Activated gamma-delta T cell (primary cell): ENCODE data around the gene SRSF10.
"Not testable (repeated sequence)": the region's sequence is repeated elsewhere in the genome, so short reads cannot be mapped to it uniquely, and the experiment has no call there.

Experiments
- DNase-seq: peaks from one replicate; lab custom pipeline; 2025; lab: John Stamatoyannopoulos, UW

The SRSF10 gene

DNA sequence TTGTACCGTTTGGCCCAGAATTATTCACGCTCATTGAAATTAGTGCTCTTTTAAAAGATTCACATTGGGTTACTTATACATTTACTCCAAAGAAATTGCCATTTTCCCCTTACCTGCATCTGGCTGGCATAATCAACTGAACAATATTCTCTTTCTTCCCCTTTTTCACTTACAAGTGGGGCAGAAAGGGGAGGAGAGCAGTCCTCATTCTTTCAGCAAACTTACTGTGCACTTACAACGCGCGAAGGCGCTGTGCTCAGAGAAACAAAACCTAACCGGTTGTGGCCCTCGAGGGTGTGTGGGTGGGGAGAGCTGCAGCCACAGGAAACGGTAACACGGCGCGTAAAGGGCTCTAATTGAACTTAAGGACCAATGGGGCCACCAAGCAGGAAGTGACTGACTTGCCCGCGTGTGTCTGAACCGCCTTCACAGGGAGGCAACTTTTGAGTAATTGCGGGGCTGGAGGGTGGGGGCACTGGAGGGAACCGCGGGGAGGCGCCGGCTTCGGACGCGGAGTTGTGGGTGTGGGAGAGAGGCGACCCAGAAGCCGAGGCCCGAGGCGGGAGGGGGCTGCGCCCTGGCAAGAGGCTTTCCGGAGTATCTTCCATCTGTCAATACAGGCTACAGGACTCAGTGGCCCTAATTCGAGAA is 21.2 kb downstream of the SRSF10 start:
- DNase-seq = peak; percentile 59

DNA sequence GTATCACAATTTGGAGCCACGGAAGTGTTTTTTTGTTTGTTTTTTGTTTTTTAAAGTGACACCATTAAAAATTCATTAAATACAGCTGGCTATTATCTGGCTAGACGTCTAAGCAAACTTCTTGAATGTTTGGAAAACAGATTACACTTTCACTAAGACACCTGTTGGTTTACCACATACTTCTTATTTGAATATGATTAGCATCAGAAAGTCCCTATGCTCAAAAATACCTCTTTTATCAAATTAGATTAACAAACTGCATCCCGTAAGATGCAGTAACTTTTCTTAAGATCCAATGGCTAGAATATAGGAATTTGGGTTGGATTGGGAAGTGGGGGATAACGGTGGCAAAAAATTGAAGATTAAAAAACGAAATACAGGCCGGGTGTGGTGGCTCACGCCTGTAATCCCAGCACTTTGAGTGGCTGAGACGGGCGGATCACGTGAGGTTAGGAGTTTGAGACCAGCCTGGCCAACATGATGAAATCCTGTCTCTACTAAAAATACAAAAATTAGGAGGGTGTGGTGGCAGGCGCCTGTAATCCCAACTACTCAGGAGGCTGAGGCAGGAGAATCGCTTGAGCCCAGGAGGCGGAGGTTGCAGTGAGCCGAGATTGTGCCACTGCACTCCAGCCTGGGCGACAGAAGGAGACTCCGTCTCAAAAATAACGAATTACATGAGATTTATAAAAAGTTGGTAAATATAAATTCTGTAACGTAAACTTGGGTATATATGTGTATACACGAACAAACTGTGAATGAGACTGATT is 21.9 kb downstream of the SRSF10 start:
- not testable (repeated sequence) for DNase-seq

DNA sequence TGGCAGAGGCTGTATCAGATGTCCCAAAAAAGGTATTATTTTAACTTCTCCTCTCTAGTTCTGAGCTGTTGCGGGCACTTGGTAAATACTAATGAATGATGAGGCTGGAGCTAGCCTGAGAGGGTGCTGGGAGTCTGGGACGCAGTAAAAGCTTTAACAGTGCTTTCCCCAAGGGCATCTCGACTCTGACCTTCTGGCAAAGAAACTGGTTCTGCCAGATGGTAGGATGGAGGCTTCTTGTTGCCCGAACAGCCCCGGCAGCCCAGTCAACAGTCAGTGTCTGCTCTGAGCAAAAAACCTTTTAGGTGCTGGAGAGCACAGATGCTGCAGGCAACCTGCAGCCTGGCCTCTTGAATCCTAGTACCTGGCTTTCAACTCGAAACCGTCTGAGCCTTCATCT is 23.0 kb downstream of the SRSF10 start:
- no peak for DNase-seq

- no peak for DNase-seq
Observed at GRCh38 chr1:23953020-23953419, 27.1 kb downstream of the SRSF10 start.

DNA sequence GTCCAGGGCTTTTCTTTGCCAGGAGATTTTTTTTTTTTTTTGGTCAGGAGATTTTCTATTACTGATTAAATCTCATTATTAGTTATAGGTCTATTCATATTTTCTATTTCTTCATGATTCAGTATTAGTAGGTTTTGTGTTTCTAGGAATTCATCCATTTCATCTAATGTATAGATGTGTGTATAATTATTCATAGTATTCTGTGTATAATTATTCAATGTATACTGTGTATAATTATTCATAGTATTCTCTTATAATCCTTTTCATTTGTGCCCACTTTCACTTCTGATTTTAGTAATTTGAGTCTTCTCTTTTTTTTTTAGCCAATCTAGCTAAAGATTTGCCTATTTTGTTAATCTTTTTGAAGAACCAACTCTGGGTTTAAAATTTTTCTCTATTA is 32.8 kb downstream of the SRSF10 start:
- no peak for DNase-seq

DNA sequence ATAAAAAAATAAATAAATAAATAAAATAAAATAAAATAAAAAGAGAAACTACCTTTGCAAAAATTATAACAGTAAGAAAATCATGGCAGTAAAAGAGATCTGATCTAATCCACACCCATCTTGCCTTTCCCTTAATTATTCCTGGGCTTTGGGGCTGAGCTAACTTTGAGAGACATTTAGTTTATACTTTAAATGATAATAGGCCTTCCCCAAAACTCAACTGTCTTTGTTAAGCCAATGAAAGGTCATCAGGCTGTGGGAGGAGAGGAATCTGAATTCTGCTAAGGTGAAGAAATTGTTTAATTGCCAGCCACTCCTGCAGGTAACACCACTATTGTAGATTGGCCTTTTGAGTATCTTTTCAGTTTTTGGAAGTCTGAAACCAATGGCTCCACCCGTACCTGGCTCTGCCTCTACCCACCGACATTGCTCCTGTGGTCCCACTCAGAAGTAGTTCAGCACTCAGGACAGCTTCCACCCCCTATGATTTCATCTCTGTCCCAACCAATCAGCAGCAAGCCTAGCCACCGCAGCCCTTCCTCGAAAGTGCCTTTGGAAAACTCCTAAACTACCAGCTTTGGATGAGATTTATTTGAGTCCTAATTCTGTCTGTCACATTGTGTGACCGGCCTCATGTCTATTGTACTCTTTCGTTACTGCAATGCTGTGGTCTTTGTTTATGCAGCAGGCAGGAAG is 43.5 kb downstream of the SRSF10 start:
- DNase-seq = no peak

DNA sequence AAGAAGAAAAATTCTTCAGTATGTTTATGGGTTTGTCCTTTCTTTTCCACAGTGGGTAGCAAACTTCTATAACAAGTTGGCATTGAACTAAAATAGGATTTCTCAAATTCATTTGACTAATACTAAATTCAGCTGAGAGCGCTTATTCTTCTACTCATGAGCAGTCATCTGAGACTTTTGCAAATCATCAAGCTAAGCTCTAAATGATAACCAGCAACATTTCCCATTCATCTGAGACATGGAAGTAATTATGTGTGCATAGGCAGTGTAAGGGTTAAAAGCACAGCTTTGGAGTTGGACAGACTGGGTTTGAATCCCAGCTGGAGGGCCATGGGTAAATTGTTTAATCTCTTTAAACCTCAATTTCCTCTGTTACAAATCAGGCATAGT is 48.6 kb downstream of the SRSF10 start:
- DNase-seq = no peak

DNA sequence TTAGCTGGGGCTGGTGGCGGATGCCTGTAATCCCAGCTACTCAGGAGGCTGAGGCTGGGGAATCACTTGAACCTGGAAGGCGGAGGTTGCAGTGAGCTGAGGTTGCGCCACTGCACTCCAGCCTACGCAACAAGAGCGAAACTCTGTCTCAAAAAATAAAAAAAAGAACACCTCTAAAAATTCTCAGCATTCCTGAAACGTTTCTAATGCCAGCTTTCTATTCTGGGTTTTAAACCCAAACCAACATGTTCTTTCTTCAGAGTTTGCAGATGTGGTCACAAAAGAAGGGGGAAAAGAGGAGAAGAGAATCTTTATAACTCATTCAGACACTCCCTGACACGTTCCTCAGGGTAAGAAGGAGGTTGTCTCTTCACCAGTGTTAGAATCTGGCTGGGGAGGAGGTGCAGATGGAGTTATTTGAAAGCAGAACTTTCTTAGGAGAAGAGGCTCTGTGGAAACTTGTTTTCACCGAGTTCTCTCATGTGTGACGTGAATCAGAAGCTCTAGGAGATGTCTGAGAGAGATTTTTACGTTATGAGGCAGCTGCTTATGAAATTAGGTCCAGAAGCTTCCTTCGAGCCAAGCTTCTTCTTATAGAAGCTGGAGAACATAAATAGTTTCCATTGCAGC is 49.2 kb downstream of the SRSF10 start:
- no peak for DNase-seq

GRCh38 chr1:23930270-23930669 is 49.9 kb downstream of the SRSF10 start:
- DNase-seq = no peak

- no peak for DNase-seq
Observed at GRCh38 chr1:23928789-23929188, 51.3 kb downstream of the SRSF10 start.

DNA sequence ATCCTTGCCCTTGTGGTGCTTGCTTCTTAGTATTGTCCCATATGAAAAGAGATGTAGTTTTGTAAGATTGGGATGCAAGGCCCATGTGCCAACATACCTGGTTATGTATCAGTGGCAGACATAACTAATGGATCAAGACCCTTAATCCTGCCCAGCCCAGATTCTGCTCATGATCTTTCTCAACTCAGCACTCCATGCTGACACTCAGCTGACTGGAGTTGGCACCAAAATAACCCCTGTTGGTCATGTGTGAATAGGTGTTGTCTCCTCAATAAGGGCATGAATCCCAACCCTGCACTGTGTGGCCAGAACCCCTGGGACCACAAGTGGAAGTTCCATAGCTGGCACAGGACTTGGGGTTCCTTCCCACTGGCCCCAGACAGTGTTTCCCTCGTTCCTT is 53.0 kb downstream of the SRSF10 start:
- no peak for DNase-seq

- no peak for DNase-seq
Observed at GRCh38 chr1:23925279-23925678, 54.8 kb downstream of the SRSF10 start.

DNA sequence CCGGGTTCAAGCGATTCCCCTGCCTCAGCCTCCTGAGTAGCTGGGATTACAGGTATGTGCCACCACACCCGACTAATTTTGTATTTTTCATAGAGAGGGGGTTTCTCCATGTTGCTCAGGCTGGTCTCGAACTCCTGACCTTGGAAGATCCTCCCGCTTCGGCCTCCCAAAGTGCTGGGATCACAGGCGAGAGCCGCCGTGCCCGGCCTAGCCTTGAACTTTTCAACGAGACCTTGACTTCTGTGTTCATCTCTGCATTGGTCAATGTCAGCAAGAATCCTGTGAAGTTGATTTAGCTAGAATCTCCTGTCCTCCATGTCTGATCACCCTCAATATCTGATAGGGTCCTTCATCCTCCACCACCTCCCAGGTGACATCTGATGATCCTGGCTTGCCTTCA is 55.5 kb downstream of the SRSF10 start:
- no peak for DNase-seq

GRCh38 chr1:23923592-23924499 is 56.3 kb downstream of the SRSF10 start:
- no peak for DNase-seq

DNA sequence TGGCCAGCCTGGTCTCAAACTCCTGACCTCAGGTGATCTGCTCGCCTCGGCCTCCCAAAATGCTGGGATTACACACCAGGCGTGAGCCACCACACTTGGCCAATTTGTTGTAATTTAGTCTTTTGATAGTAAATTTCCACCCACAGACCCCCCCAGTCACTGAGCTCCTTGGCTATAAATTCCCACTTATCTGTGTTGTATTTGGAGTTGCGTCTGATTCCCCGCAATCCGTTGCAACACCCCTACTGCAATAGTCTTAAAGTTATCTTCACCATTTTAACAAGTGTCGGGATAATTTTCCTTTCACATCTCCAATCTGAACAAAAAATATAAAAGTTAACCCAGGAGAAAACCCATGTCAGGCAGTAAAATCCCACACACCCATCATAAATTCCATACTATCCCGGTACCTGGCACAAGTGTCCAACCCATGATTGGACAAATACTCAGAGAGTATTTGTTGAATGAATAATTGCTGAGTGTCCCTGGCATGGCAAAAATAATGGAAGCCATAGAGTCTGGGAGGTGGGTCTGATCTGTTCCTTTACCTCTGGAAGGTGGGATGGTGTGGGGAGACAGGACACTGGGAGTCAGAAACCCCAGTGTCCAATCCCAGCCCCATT is 57.7 kb downstream of the SRSF10 start:
- DNase-seq = no peak

- DNase-seq = no peak
Observed at GRCh38 chr1:23916209-23917131, 63.7 kb downstream of the SRSF10 start.

DNA sequence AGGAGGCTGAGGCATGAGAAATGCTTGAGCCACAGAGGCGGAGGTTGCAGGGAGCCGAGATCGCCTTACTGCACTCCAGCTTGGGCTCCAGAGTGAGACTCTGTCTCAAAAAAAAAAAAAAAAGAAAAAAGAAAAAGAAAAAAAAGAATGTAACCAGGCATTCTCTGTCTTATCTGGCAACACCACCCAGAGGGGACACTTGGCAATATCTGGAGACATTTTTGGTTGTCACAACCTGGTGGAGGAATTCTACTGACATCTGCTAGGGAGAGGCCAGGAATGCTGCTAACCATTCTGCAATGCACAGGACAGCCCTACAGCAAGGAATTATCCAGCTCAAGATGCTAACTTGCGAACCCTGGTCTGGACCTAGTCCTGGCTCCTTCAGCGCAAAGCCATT is 64.7 kb downstream of the SRSF10 start:
- no peak for DNase-seq

DNA sequence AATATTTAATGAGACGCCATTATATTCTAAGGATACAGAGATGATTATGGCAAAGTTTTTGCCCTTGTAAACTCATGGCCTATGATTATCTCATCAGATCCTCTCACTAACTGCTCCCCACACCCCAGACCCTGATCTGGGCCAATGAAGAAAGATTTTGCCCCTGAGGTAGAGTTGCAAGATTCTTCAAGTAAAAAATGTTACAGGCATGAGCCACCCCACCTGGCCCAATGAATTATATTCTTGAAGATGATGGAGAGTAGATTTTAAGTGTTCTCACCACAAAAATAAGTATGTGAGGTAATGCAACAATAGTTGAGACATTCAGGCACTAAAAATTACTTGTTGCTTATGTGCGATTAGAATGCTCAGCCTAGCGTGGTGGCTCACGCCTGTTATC is 65.2 kb downstream of the SRSF10 start:
- no peak for DNase-seq
